Kidney (tissue), 14 donors: ENCODE measurements around the gene GALNT17. TPM values are rescaled to one million over a fixed set of nuclear protein-coding genes. Genes with fewer than 3 reads are reported as not detected.

ENCODE experiments used
- DNase-seq, 5 donors: peaks; one replicate each; pipeline ENCODE4 v3.0.0-alpha.2; 2013 to 2020
- FAIRE-seq: peaks from 2 replicates; lab custom pipeline; 2012; peaks lifted over from hg19 to GRCh38; lab: Jason Lieb, UNC
- H3K27ac ChIP-seq, 2 donors: one replicate each; pipeline ENCODE4 v1.7.0; 2013; ENCODE audit warnings: low read depth in 2 of 2, low read length in 2 of 2, inconsistent platforms in 1 of 2
- H3K27me3 ChIP-seq: one replicate; pipeline ENCODE4 v1.7.1; 2013; ENCODE audit warnings: low read length, inconsistent platforms; ENCODE audit not compliant: control insufficient read depth, insufficient read depth
- H3K36me3 ChIP-seq, 3 donors: one replicate each; pipeline versions ENCODE4 v1.7.0 to v1.7.1; 2013; ENCODE audit warnings: low read length in 3 of 3, control low read depth in 1 of 3, inconsistent platforms in 1 of 3; ENCODE audit not compliant: insufficient read depth in 3 of 3, control insufficient read depth in 2 of 3
- H3K4me1 ChIP-seq, 3 donors: one replicate each; pipeline versions ENCODE4 v1.7.0 to v1.7.1; 2013; ENCODE audit warnings: low read length in 3 of 3, inconsistent platforms in 1 of 3, low read depth in 1 of 3; ENCODE audit not compliant: control insufficient read depth in 2 of 3, insufficient read depth in 2 of 3
- H3K4me3 ChIP-seq, 3 donors: one replicate each; pipeline versions ENCODE4 v1.7.0 to v1.8.1; 2013; ENCODE audit warnings: low read length in 3 of 3, control low read depth in 1 of 3, inconsistent platforms in 1 of 3
- H3K9ac ChIP-seq, 3 donors: one replicate each; pipeline versions ENCODE4 v1.7.0 to v1.7.1; 2013; ENCODE audit warnings: low read length in 3 of 3, control low read depth in 1 of 3, inconsistent platforms in 1 of 3
- H3K9me3 ChIP-seq, 3 donors: one replicate each; pipeline versions ENCODE4 v1.7.0 to v1.7.1; 2013; ENCODE audit warnings: low read length in 3 of 3, control low read depth in 1 of 3, inconsistent platforms in 1 of 3; ENCODE audit not compliant: control insufficient read depth in 2 of 3, insufficient read depth in 1 of 3
- CTCF ChIP-seq: IDR thresholded peaks from 3 replicates; pipeline ENCODE4 v1.5.1; 2012; ENCODE audit warnings: mild to moderate bottlenecking, moderate library complexity, borderline replicate concordance; ENCODE audit not compliant: insufficient read depth; ENCODE audit errors: extremely low read depth
- intact Hi-C: fragments of 100-400 bp; cut with DNase I; formaldehyde crosslinking; loops from one replicate; pipeline ENCODE4 v1.11.1; 2022
- polyA plus RNA-seq: library from polyadenylated mRNA; stranded (reverse); fragments of 350-450 nt; fragmentation: Illumina TruSeq; extraction: RNeasy Lipid Tissue Mini Kit (QIAGEN cat#74804); gene quantifications from one replicate; pipeline ENCODE4 v1.2.3, GENCODE V29; 2014; ENCODE audit warnings: low read depth, low replicate concordance; ENCODE audit not compliant: insufficient read depth
- total RNA-seq: library from RNA; stranded (reverse); fragmentation: NEBNext Ultra II Directional; extraction: Animal tissue kit (Norgen Biotek cat#: 25700); gene quantifications from one replicate; pipeline ENCODE4 v1.2.1, GENCODE V29; 2021
- donor health status: control.
- donor health status: control.
- donor health status: control.
- donor health status: control.
- donor health status: control.
- donor health status: DM: yes; HTN: yes; CAD: no.
- donor health status: Normal renal cell carcinoma (clear cell type).

The GALNT17 gene
- total and polyA plus RNA-seq, 2 donors from 2014 or later = 2.4 to 5.5 TPM

- no peak overlapping the region for H3K27ac ChIP-seq
- no peaks in the 10 kb centered on the region for H3K4me1 ChIP-seq
- intact Hi-C loops = no loop called here
- no peak for TF ChIP-seq CTCF
- H3K27me3 ChIP-seq = no peaks in the 10 kb centered on the region
- no peaks in the 10 kb centered on the region for H3K36me3 ChIP-seq
- DNase-seq = no peak
- H3K9ac ChIP-seq = no peak overlapping the region
- peaks cover 0 to 5% (median 2%) of the 10 kb centered on the region in 3 donors for H3K9me3 ChIP-seq
- H3K4me3 ChIP-seq = no peak overlapping the region
- FAIRE-seq = no peak
Measured at GRCh38 chr7:71264005-71264404, 132.1 kb downstream of the GALNT17 start.

DNA sequence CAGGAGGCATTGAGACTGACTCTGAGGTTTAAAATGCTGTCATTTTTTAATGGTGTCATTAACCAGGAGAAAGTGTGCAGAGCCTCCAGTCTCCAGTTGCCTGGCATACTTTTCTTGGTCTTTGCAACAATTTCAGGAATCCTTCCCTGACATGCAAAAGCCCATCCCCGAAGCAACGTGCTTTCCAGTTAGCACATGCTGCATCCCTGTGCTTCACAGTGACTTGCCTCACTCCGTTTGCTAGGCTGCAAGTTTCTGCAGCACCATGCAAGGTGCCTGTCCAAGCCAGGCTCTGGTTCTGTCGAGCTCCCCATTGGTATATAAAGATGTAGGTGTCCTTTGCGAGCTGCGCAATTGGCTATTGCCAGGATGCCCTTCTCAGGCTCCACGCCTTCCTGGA lies 135.0 kb downstream of the GALNT17 start:
- H3K27me3 ChIP-seq = no peaks in the 10 kb centered on the region
- H3K4me3 ChIP-seq = no peak overlapping the region
- DNase-seq (no peak), FAIRE-seq (no peak)
- H3K27ac ChIP-seq = no peak overlapping the region
- H3K36me3 ChIP-seq = no peaks in the 10 kb centered on the region
- H3K9me3 ChIP-seq = peaks cover 0 to 5% (median 2%) of the 10 kb centered on the region in 3 donors
- TF ChIP-seq CTCF = no peak
- intact Hi-C loops = no loop called here
- H3K4me1 ChIP-seq = no peaks in the 10 kb centered on the region
- H3K9ac ChIP-seq = no peak overlapping the region

- no peak for TF ChIP-seq CTCF
Measured at GRCh38 chr7:71267734-71268469, 136.0 kb downstream of the GALNT17 start.

DNA sequence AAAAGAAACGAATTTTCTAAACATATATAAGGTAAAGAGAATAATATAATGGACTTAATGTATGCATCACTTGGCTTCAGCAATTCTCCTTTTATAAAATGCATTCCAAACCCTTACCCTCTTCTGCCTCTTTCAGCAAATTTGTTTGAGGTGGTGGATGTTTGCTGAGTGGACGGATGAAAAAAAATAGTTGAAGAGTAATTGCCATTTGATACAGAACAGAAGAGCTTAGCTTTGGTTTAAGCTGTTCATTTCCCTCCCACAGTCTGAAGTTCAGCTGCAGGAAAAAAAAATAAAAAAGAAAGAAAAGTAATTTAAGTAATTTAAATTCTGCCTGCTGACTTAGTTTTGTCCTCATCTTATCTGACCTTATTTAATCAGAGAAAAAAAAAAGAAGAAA lies 138.6 kb downstream of the GALNT17 start:
- Histone ChIP-seq H3K9me3 (peaks cover 0 to 8% (median 2%) of the 10 kb centered on the region in 3 donors), H3K36me3 (no peaks in the 10 kb centered on the region), H3K27me3 (no peaks in the 10 kb centered on the region), H3K4me3 (no peak overlapping the region), H3K27ac (no peak overlapping the region), H3K4me1 (no peaks in the 10 kb centered on the region), H3K9ac (no peak overlapping the region)
- FAIRE-seq (no peak), DNase-seq (peak in 1 of 5 donors; percentile 21)
- TF ChIP-seq CTCF = no peak
- intact Hi-C loops = no loop called here

More at GRCh38 chr7:71267734-71268469, 136.0 kb downstream of the GALNT17 start:
- H3K9me3 ChIP-seq = peaks cover 0 to 8% (median 2%) of the 10 kb centered on the region in 3 donors
- FAIRE-seq (no peak), DNase-seq (no peak)
- intact Hi-C loops = no loop called here
- H3K4me1 ChIP-seq = no peaks in the 10 kb centered on the region
- H3K27ac ChIP-seq = no peak overlapping the region
- no peak overlapping the region for H3K4me3 ChIP-seq
- H3K36me3 ChIP-seq = no peaks in the 10 kb centered on the region
- H3K9ac ChIP-seq = no peak overlapping the region
- H3K27me3 ChIP-seq = no peaks in the 10 kb centered on the region
